Measurements from ENCODE around the gene MST1R. TPM values are rescaled to one million over a fixed set of nuclear protein-coding genes. Genes with fewer than 3 reads are reported as not detected.

MST1R gene
- total RNA-seq (2022) (169 and 218 TPM in 2 replicates), Bru-seq, nascent RNA (percentile 86 among the genes with signal in this experiment), BruChase-seq, experiment 1, labeled RNA remaining after a 6-hour chase (percentile 84 among the genes with signal in this experiment), BruChase-seq, experiment 2, labeled RNA remaining after a 2-hour chase (percentile 91 among the genes with signal in this experiment)
- long read RNA-seq, full-length matches to known transcripts, result 20 of 102 reads
- long read RNA-seq, partial matches to known transcripts, result 54 of 102 reads
- long read RNA-seq, other reads (novel, unspliced or antisense), result 28 of 102 reads

GRCh38 chr3:49903451-49904424 lies at the start of gene MST1R:
Gene MST1R, minus strand, starts transcription at chr3:49903873. Its CDS starts 264 bp downstream, at chr3:49903609.
- H3K4me3 Mint-ChIP-seq (ENCODE audit: low read depth, unreplicated experiment), result peak within 1 kb of the TSS; percentile 87
- TF ChIP-seq, protein P1, sequence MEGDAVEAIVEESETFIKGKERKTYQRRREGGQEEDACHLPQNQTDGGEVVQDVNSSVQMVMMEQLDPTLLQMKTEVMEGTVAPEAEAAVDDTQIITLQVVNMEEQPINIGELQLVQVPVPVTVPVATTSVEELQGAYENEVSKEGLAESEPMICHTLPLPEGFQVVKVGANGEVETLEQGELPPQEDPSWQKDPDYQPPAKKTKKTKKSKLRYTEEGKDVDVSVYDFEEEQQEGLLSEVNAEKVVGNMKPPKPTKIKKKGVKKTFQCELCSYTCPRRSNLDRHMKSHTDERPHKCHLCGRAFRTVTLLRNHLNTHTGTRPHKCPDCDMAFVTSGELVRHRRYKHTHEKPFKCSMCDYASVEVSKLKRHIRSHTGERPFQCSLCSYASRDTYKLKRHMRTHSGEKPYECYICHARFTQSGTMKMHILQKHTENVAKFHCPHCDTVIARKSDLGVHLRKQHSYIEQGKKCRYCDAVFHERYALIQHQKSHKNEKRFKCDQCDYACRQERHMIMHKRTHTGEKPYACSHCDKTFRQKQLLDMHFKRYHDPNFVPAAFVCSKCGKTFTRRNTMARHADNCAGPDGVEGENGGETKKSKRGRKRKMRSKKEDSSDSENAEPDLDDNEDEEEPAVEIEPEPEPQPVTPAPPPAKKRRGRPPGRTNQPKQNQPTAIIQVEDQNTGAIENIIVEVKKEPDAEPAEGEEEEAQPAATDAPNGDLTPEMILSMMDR (IDR thresholded peaks at IDR 0.05; ENCODE audit: unreplicated experiment), result no peak
- intact Hi-C loops (cut with micrococcal nuclease; ENCODE audit: unreplicated experiment), result no loop called here
- peaks cover 67% of the 10 kb centered on the region for H3K36me3 Mint-ChIP-seq (ENCODE audit: insufficient read depth, unreplicated experiment)
- H3K27ac Mint-ChIP-seq (ENCODE audit: unreplicated experiment), result peak within 1 kb of the TSS; percentile 81
- BruUV-seq (replicated peaks), result TSS peak; percentile 78
- H3K27me3 Mint-ChIP-seq (ENCODE audit: unreplicated experiment), result no peaks in the 10 kb centered on the region
- CTCF ChIA-PET, result interaction anchor here (1.0 kb wide), 1 partner anchor 101 kb away, joined by 3 read pairs; the partner anchor contains the start of gene INKA1
- peaks cover 24% of the 10 kb centered on the region for H3K4me1 Mint-ChIP-seq (ENCODE audit: low read depth, unreplicated experiment)
- DNase-seq, result peak; percentile 98
- no peaks in the 10 kb centered on the region for H3K9me3 Mint-ChIP-seq (ENCODE audit: low read depth, unreplicated experiment)

- Mint-ChIP-seq H3K27ac (ENCODE audit: unreplicated experiment) (no peak overlapping the region), H3K4me3 (ENCODE audit: low read depth, unreplicated experiment) (no peak overlapping the region), H3K27me3 (ENCODE audit: unreplicated experiment) (no peaks in the 10 kb centered on the region), H3K4me1 (ENCODE audit: low read depth, unreplicated experiment) (peaks cover 7% of the 10 kb centered on the region), H3K36me3 (ENCODE audit: insufficient read depth, unreplicated experiment) (peaks cover 8% of the 10 kb centered on the region), H3K9me3 (ENCODE audit: low read depth, unreplicated experiment) (no peaks in the 10 kb centered on the region)
- CTCF ChIA-PET, result no interaction called here
- no TSS peak for BruUV-seq (replicated peaks)
- intact Hi-C loops (cut with micrococcal nuclease; ENCODE audit: unreplicated experiment), result no loop called here
- DNase-seq, result no peak
- TF ChIP-seq, protein P1 (IDR thresholded peaks at IDR 0.05; ENCODE audit: unreplicated experiment), result no peak
These were observed 49.3 kb upstream of the MST1R start for GRCh38 chr3:49952924-49953323.

GRCh38 chr3:49942651-49943050 lies 39.0 kb upstream of the MST1R start:
- BruUV-seq (replicated peaks), result no TSS peak
- Mint-ChIP-seq H3K9me3 (ENCODE audit: low read depth, unreplicated experiment) (no peaks in the 10 kb centered on the region), H3K4me3 (ENCODE audit: low read depth, unreplicated experiment) (no peak overlapping the region), H3K27me3 (ENCODE audit: unreplicated experiment) (no peaks in the 10 kb centered on the region), H3K4me1 (ENCODE audit: low read depth, unreplicated experiment) (peaks cover 8% of the 10 kb centered on the region), H3K36me3 (ENCODE audit: insufficient read depth, unreplicated experiment) (peaks cover 34% of the 10 kb centered on the region), H3K27ac (ENCODE audit: unreplicated experiment) (no peak overlapping the region)
- TF ChIP-seq, protein P1 (IDR thresholded peaks at IDR 0.05; ENCODE audit: unreplicated experiment), result no peak
- intact Hi-C loops (cut with micrococcal nuclease; ENCODE audit: unreplicated experiment), result no loop called here
- DNase-seq, result no peak
- CTCF ChIA-PET, result no interaction called here

DNA sequence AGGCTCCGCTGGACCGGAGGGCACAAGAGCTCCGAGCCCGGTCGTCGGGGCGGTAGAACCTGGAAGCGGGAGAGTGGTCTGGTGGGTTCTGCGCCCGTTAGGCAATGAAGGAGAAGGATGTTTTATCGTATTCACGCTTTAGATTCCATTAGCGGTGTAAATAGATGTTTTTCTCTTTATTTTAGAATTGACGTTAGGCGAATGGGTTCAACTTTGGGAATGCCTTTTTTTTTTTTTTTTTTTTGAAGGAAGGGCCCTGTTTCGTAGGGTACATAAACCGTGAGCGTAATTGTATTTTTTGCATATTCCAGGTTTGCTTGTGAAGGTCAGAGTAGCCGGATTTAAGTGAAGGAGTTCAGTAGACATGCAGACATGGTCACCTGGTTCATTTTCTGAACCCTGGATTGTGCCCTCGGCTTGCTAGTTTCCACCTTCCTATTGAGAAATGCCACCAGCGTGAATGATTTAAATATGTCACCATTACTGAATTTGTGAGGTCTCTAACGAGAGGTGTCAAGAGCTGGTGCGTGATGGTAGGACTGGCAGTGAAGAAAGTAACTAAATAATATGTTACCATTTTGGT lies 37.1 kb upstream of the MST1R start:
- H3K27me3 Mint-ChIP-seq (ENCODE audit: unreplicated experiment), result no peaks in the 10 kb centered on the region
- peaks cover 8% of the 10 kb centered on the region for H3K4me1 Mint-ChIP-seq (ENCODE audit: low read depth, unreplicated experiment)
- no peaks in the 10 kb centered on the region for H3K9me3 Mint-ChIP-seq (ENCODE audit: low read depth, unreplicated experiment)
- H3K36me3 Mint-ChIP-seq (ENCODE audit: insufficient read depth, unreplicated experiment), result peaks cover 28% of the 10 kb centered on the region
- DNase-seq, result no peak
- TF ChIP-seq, protein P1 (IDR thresholded peaks at IDR 0.05; ENCODE audit: unreplicated experiment), result no peak
- peak overlapping the region; percentile 87 for H3K27ac Mint-ChIP-seq (ENCODE audit: unreplicated experiment)
- intact Hi-C loops (cut with micrococcal nuclease; ENCODE audit: unreplicated experiment), result no loop called here
- peak overlapping the region; percentile 100 for H3K4me3 Mint-ChIP-seq (ENCODE audit: low read depth, unreplicated experiment)
- BruUV-seq (replicated peaks), result TSS peak; percentile 83
- CTCF ChIA-PET, result interaction anchor here (0.7 to 2.6 kb wide), 7 partner anchors 8 to 127 kb away, joined by 3 to 10 read pairs (median 4); partner anchors contain the start of gene MON1A
